A549 (cell line): Measurements from ENCODE around the gene IP6K1. TPM values are rescaled to one million over a fixed set of nuclear protein-coding genes. Genes with fewer than 3 reads are reported as not detected.

Experiments
- ATAC-seq, 2 experiments: fragments of 200-7000 bp in 1 of 2; fragments of >200 bp in 1 of 2; cut with Nextera tagmentation in 1 of 2; cut with Tn5 transposase in 1 of 2; 3 replicates each; pipeline versions ENCODE4 v1.8.0 to v1.9.1; 2018 to 2020; ENCODE audit warnings: mild to moderate bottlenecking in 1 of 2, moderate library complexity in 1 of 2
- CTCF ChIA-PET: fragments of 300-600 bp; sonication (Branson Sonifier 250); formaldehyde crosslinking; extraction: SDS; loops from one replicate; lab custom pipeline; 2021; ENCODE audit warnings: antibody characterized with exemption, inconsistent platforms; lab: Yijun Ruan, JAX
- POLR2A ChIA-PET: fragments of 350-600 bp; formaldehyde crosslinking; extraction: SDS; loops from one replicate; lab custom pipeline; 2021; ENCODE audit warnings: antibody characterized with exemption, inconsistent platforms; lab: Yijun Ruan, JAX
- DNase-seq, 2 experiments: peaks; one replicate each; pipeline versions ENCODE4 v3.0.0 to v3.0.0-alpha.2; 2011 to 2016; ENCODE audit warnings: low read depth in 1 of 2, low spot score in 1 of 2
- FAIRE-seq: peaks from 2 replicates; lab custom pipeline; 2011; peaks lifted over from hg19 to GRCh38; lab: Jason Lieb, UNC
- H3K27ac ChIP-seq, 2 experiments: fragments of >200 bp; sonication (Bioruptor Twin); formaldehyde crosslinking; 3 replicates each; pipeline ENCODE4 v1.5.1; 2016 to 2017
- H3K4me1 ChIP-seq: fragments of >200 bp; sonication (Bioruptor Twin); formaldehyde crosslinking; 3 replicates; pipeline ENCODE4 v1.6.1; 2016
- H3K4me2 ChIP-seq: fragments of >200 bp; sonication (Bioruptor Twin); formaldehyde crosslinking; 3 replicates; pipeline ENCODE4 v1.6.1; 2016
- H3K4me3 ChIP-seq: fragments of >200 bp; sonication (Bioruptor Twin); formaldehyde crosslinking; 3 replicates; pipeline ENCODE4 v1.5.1; 2016
- H3K9me3 ChIP-seq: fragments of >200 bp; sonication (Bioruptor Twin); formaldehyde crosslinking; 3 replicates; pipeline ENCODE4 v1.6.1; 2016
- BCL3 ChIP-seq: fragments of >200 bp; sonication (Bioruptor Twin); formaldehyde crosslinking; IDR thresholded peaks from 3 replicates; pipeline ENCODE4 v1.6.1; 2016
- CBX2 ChIP-seq: fragments of 200-600 bp; sonication (generic); IDR thresholded peaks from 2 replicates; pipeline ENCODE4 v1.6.1; 2016; ENCODE audit warnings: low read depth, mild to moderate bottlenecking, borderline replicate concordance
- CBX8 ChIP-seq: fragments of 200-600 bp; sonication (generic); IDR thresholded peaks from 2 replicates; pipeline ENCODE4 v1.6.1; 2016
- CEBPB ChIP-seq, 2 experiments: fragments of >200 bp in 1 of 2; sonication (Bioruptor Twin) in 1 of 2; formaldehyde crosslinking in 1 of 2; IDR thresholded peaks; 2 replicates each; pipeline ENCODE4 v1.6.1; 2012 to 2016
- CHD2 ChIP-seq: fragments of 150-350 bp; IDR thresholded peaks from 2 replicates; pipeline ENCODE4 v1.6.1; 2014; ENCODE audit warnings: low read length; ENCODE audit not compliant: partially characterized antibody
- CTCF ChIP-seq: fragments of >200 bp; sonication (Bioruptor Twin); formaldehyde crosslinking; IDR thresholded peaks from 3 replicates; pipeline ENCODE4 v1.5.1; 2016
- E2F6 ChIP-seq: IDR thresholded peaks from 2 replicates; pipeline ENCODE4 v1.6.1; 2012; ENCODE audit warnings: low read depth, borderline replicate concordance
- EHF ChIP-seq: fragments of 250-450 bp; sonication (Bioruptor Pico); IDR thresholded peaks from 2 replicates; pipeline ENCODE4 v1.5.0; 2020; ENCODE audit warnings: mild to moderate bottlenecking
- EP300 ChIP-seq, 2 experiments: fragments of >200 bp; sonication (Bioruptor Twin); formaldehyde crosslinking; IDR thresholded peaks; 2 replicates in 1 of 2; 3 replicates in 1 of 2; pipeline ENCODE4 v1.6.1; 2016 to 2017
- ESRRA ChIP-seq: fragments of 150-350 bp; IDR thresholded peaks from 2 replicates; pipeline ENCODE4 v1.6.1; 2014; ENCODE audit warnings: mild to moderate bottlenecking, low read length, borderline replicate concordance
- FOSL2 ChIP-seq, 2 experiments: fragments of 450-650 bp in 1 of 2; fragments of >200 bp in 1 of 2; sonication (Bioruptor Twin) in 1 of 2; formaldehyde crosslinking; IDR thresholded peaks; 2 replicates each; pipeline versions ENCODE4 v1.5.0 to v1.6.1; 2016 to 2020; ENCODE audit warnings: mild to moderate bottlenecking in 1 of 2, moderate library complexity in 1 of 2
- FOXS1 ChIP-seq: fragments of 250-450 bp; sonication (Bioruptor Pico); IDR thresholded peaks from 2 replicates; pipeline ENCODE4 v1.5.0; 2020; ENCODE audit warnings: mild to moderate bottlenecking, moderate library complexity
- GATA3 ChIP-seq: IDR thresholded peaks from 2 replicates; pipeline ENCODE4 v1.6.1; 2012; ENCODE audit warnings: borderline replicate concordance
- HES2 ChIP-seq: fragments of >200 bp; sonication (Bioruptor Twin); formaldehyde crosslinking; IDR thresholded peaks from 2 replicates; pipeline ENCODE4 v1.6.1; 2016
- HMGXB4 ChIP-seq: fragments of 250-450 bp; sonication (Bioruptor Pico); IDR thresholded peaks from 2 replicates; pipeline ENCODE4 v1.5.0; 2021; ENCODE audit warnings: mild to moderate bottlenecking, moderate library complexity, borderline replicate concordance
- HOXB5 ChIP-seq: fragments of 250-450 bp; sonication (Bioruptor Pico); IDR thresholded peaks from 2 replicates; pipeline ENCODE4 v1.5.0; 2020; ENCODE audit warnings: mild to moderate bottlenecking, moderate library complexity
- JUN ChIP-seq, 2 experiments: fragments of >200 bp; sonication (Bioruptor Twin); formaldehyde crosslinking; IDR thresholded peaks; 2 replicates in 1 of 2; 3 replicates in 1 of 2; pipeline ENCODE4 v1.6.1; 2016 to 2017
- KDM1A ChIP-seq: fragments of 200-600 bp; sonication (generic); IDR thresholded peaks from 2 replicates; pipeline ENCODE4 v1.6.1; 2016; ENCODE audit warnings: low read depth, mild to moderate bottlenecking
- KDM5A ChIP-seq: fragments of 200-600 bp; sonication (generic); IDR thresholded peaks from 2 replicates; pipeline ENCODE4 v1.6.1; 2016; ENCODE audit warnings: antibody characterized with exemption, mild to moderate bottlenecking
- MAFK ChIP-seq: fragments of 450-650 bp; IDR thresholded peaks from 2 replicates; pipeline ENCODE4 v1.6.1; 2014; ENCODE audit not compliant: partially characterized antibody
- MAZ ChIP-seq: fragments of 150-350 bp; IDR thresholded peaks from 2 replicates; pipeline ENCODE4 v1.6.1; 2014; ENCODE audit warnings: antibody characterized with exemption, low read depth, low read length, borderline replicate concordance
- NPAS2 ChIP-seq: fragments of 250-450 bp; sonication (Bioruptor Pico); IDR thresholded peaks from 2 replicates; pipeline ENCODE4 v1.8.0; 2022; ENCODE audit warnings: mild to moderate bottlenecking, moderate library complexity, borderline replicate concordance
- NR3C1 ChIP-seq: fragments of >200 bp; sonication (Bioruptor Twin); formaldehyde crosslinking; IDR thresholded peaks from 3 replicates; pipeline ENCODE4 v1.6.1; 2017
- PBX3 ChIP-seq: IDR thresholded peaks from 2 replicates; pipeline ENCODE4 v1.6.1; 2012
- PHF8 ChIP-seq: fragments of 200-600 bp; sonication (generic); IDR thresholded peaks from 2 replicates; pipeline ENCODE4 v1.6.1; 2016; ENCODE audit warnings: low read depth, mild to moderate bottlenecking, antibody characterized with exemption, moderate library complexity, borderline replicate concordance
- POLR2A ChIP-seq: IDR thresholded peaks from 2 replicates; pipeline ENCODE4 v1.6.1; 2012; ENCODE audit warnings: mild to moderate bottlenecking, low read length
- RFX5 ChIP-seq: fragments of 450-650 bp; IDR thresholded peaks from 2 replicates; pipeline ENCODE4 v1.7.1; 2014; ENCODE audit warnings: antibody characterized with exemption, mild to moderate bottlenecking, moderate library complexity
- RNF2 ChIP-seq: fragments of 200-600 bp; sonication (generic); IDR thresholded peaks from 2 replicates; pipeline ENCODE4 v1.6.1; 2016; ENCODE audit warnings: low read depth, mild to moderate bottlenecking, antibody characterized with exemption, moderate library complexity, borderline replicate concordance
- SMC3 ChIP-seq: fragments of >200 bp; sonication (Bioruptor Twin); formaldehyde crosslinking; IDR thresholded peaks from 3 replicates; pipeline ENCODE4 v1.6.1; 2018; ENCODE audit warnings: inconsistent platforms
- TP53 ChIP-seq: fragments of 250-450 bp; sonication (Bioruptor Pico); IDR thresholded peaks from 2 replicates; pipeline ENCODE4 v1.5.0; 2021; ENCODE audit warnings: mild to moderate bottlenecking, moderate library complexity
- USF2 ChIP-seq: fragments of 450-650 bp; IDR thresholded peaks from 2 replicates; pipeline ENCODE4 v1.6.1; 2014; ENCODE audit warnings: antibody characterized with exemption
- ZFP36 ChIP-seq: fragments of 450-650 bp; IDR thresholded peaks from 2 replicates; pipeline ENCODE4 v1.6.1; 2014; ENCODE audit warnings: borderline replicate concordance; ENCODE audit not compliant: partially characterized antibody
- WGBS: methylation state at CpG from one replicate; pipeline ENCODE4 v1.1.6; 2017; ENCODE audit errors: missing lambda C conversion rate; 5-methylcytosine and 5-hydroxymethylcytosine counted together
- polyA plus RNA-seq, 4 experiments: library from polyadenylated mRNA; depleted of rRNA in 3 of 4; stranded (reverse); fragments of >200 nt; fragmentation: RNase III in 1 of 4; extraction: RNeasy Plus Mini Kit Qiagen cat#74134 plus additional on column Dnase treatment in 1 of 4; gene quantifications; 2 replicates in 3 of 4; 3 replicates in 1 of 4; pipeline ENCODE4 v1.2.3, GENCODE V29; 2011 to 2017

The IP6K1 gene
- polyA plus RNA-seq, 2 of the 4 experiments (the other 2 are of a cell fraction), result 16.2 to 22.2 TPM

GRCh38 chr3:49723628-49724551, 62.5 kb downstream of the IP6K1 start, which contains the start of gene GMPPB:
GMPPB (minus strand) TSS chr3:49723951; CDS start chr3:49723726, 225 bp downstream.
- 2% methylated on average over 32 of the region's 102 CpGs for WGBS
- POLR2A ChIA-PET, result no interaction called here

More at GRCh38 chr3:49723628-49724551, 62.5 kb downstream of the IP6K1 start, which contains the start of gene GMPPB:
- TF ChIP-seq HOXB5, result no peak
- TF ChIP-seq CTCF, result no peak
- no peak for TF ChIP-seq CHD2
- no peak; the same call in 1 of the 2 replicates for TF ChIP-seq USF2
- TF ChIP-seq EHF (CRISPR knock-in tag), result no peak
- peak; percentile 73 for TF ChIP-seq RFX5
- no peak for TF ChIP-seq MAFK
- no peak for TF ChIP-seq CEBPB (IDR thresholded peaks at IDR 0.05)
- TF ChIP-seq GATA3, result no peak
- TF ChIP-seq FOSL2 (IDR thresholded peaks at IDR 0.05), result no peak
- no peak for TF ChIP-seq FOSL2 (CRISPR knock-in tag; IDR thresholded peaks at IDR 0.05)
- 0 out of 2 replicates have a peak, but pooled peaks have one; percentile 38 for TF ChIP-seq E2F6
- TF ChIP-seq HMGXB4 (CRISPR knock-in tag), result no peak
- no peak for TF ChIP-seq ESRRA
- TF ChIP-seq PBX3, result no peak
- peak; percentile 39 for TF ChIP-seq POLR2A
- TF ChIP-seq CBX2, result no peak
- no peak for TF ChIP-seq NPAS2
- no peak for TF ChIP-seq EP300 (IDR thresholded peaks at IDR 0.05)
- no peak for TF ChIP-seq ZFP36
- TF ChIP-seq NR3C1, result no peak
- no peak for TF ChIP-seq CBX8
- TF ChIP-seq FOXS1, result no peak
- no peak for TF ChIP-seq SMC3
- TF ChIP-seq RNF2, result no peak
- TF ChIP-seq HES2, result no peak
- TF ChIP-seq PHF8, result peak; percentile 53; the same call in 1 of the 2 replicates
- TF ChIP-seq JUN (IDR thresholded peaks at IDR 0.05), result peak; percentile 70 to 76; a peak in 4 of 5 replicates
- TF ChIP-seq MAZ, result no peak
- no peak for TF ChIP-seq KDM1A
- TF ChIP-seq TP53 (CRISPR knock-in tag), result no peak
- peak; percentile 64 for TF ChIP-seq KDM5A
- TF ChIP-seq BCL3, result peak; percentile 49; the same call in 1 of the 3 replicates
- peak; percentile 92 to 94 for DNase-seq
- peak within 1 kb of the TSS; percentile 94 to 99 for H3K27ac ChIP-seq
- peak within 1 kb of the TSS; percentile 99 for H3K4me3 ChIP-seq
- FAIRE-seq, result no peak
- H3K4me1 ChIP-seq, result peaks cover 14% of the 10 kb centered on the region
- CTCF ChIA-PET, result interaction anchor here (0.8 to 2.1 kb wide), 4 partner anchors 12 to 184 kb away, joined by 3 to 7 read pairs (median 3); no protein-coding TSS in a partner anchor
- peak within 1 kb of the TSS; percentile 94 for H3K4me2 ChIP-seq
- ATAC-seq, result peak; percentile 83 to 90
- H3K9me3 ChIP-seq, result no peaks in the 10 kb centered on the region
